ENCODE measurements around the gene UPP1.

UPP1 gene

GRCh38 chr7:48087349-48087748 lies 1.7 kb upstream of the UPP1 start:
- DNase-seq = no peak

- DNase-seq = no peak
These were observed 463 bp upstream of the UPP1 start for GRCh38 chr7:48088559-48089045.

GRCh38 chr7:48090095-48090805 lies 1.2 kb downstream of the UPP1 start:
- DNase-seq = no peak

GRCh38 chr7:48091506-48092433 lies 2.7 kb downstream of the UPP1 start:
- DNase-seq = no peak

GRCh38 chr7:48094861-48095293 lies 5.8 kb downstream of the UPP1 start:
- no peak for DNase-seq

GRCh38 chr7:48096273-48096672 lies 7.2 kb downstream of the UPP1 start:
- no peak for DNase-seq

- DNase-seq = no peak
These were observed 8.6 kb downstream of the UPP1 start for GRCh38 chr7:48097521-48098231.

GRCh38 chr7:48098846-48099245 lies 9.8 kb downstream of the UPP1 start:
- no peak for DNase-seq

GRCh38 chr7:48099781-48100180 lies 10.7 kb downstream of the UPP1 start:
- no peak for DNase-seq

- DNase-seq = no peak
These were observed 12.3 kb downstream of the UPP1 start for GRCh38 chr7:48101352-48101751.

- DNase-seq = no peak
These were observed 12.9 kb downstream of the UPP1 start for GRCh38 chr7:48101968-48102367.

GRCh38 chr7:48102530-48102929 lies 13.5 kb downstream of the UPP1 start:
- DNase-seq = no peak

- no peak for DNase-seq
These were observed 16.0 kb downstream of the UPP1 start for GRCh38 chr7:48105045-48105444.

- no peak for DNase-seq
These were observed 18.0 kb downstream of the UPP1 start for GRCh38 chr7:48106906-48107659.

GRCh38 chr7:48107926-48108472 lies 18.9 kb downstream of the UPP1 start:
- DNase-seq = no peak

- DNase-seq = no peak
These were observed 20.1 kb downstream of the UPP1 start for GRCh38 chr7:48108959-48109847.

- no peak for DNase-seq
These were observed 21.0 kb downstream of the UPP1 start for GRCh38 chr7:48109848-48110663.

- no peak for DNase-seq
These were observed 21.8 kb downstream of the UPP1 start for GRCh38 chr7:48110868-48111267.

GRCh38 chr7:48111596-48111995 lies 22.5 kb downstream of the UPP1 start:
- no peak for DNase-seq

All from 8988T (cell line).